ENCODE results near the gene WNT7A.

The WNT7A gene

DNA sequence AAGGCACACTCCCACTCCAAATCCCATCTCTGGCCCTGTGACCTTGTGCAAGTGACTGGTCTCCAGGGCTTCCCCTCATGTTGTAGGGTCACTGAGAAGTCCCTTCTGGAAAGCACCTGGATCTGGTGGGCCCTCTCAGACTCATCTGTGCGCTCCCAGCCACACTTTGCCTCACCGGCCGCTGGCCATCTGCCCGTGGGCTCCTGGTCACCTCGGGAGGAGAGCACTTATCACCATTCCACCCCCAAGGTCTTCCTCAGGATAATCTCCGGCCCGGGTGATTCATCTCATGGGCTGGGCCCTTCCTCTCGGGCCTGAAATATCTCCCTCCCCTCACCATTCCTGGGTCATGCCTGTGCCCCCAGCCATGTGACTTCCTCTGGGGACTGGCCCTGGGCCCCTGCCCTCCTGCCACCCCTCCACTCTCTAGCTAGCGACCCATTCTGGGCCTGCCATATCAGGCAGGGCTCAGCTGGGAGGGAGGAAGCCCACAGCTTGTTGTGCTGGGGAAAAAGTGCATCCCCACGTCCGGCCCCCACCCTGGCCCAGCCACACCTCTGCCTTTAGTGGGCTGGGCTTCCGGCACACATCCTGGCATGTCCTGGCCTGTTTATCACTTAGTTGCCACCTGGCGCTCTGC, 10.6 kb upstream of the WNT7A start:
- H3K9me3 Mint-ChIP-seq: no peaks in the 10 kb centered on the region
- H3K4me3 Mint-ChIP-seq: no peak overlapping the region
- peak overlapping the region; percentile 85 for H3K27ac Mint-ChIP-seq
- H3K36me3 Mint-ChIP-seq: no peaks in the 10 kb centered on the region
- H3K4me1 Mint-ChIP-seq: peaks cover 40% of the 10 kb centered on the region
- no peaks in the 10 kb centered on the region for H3K27me3 Mint-ChIP-seq

DNA sequence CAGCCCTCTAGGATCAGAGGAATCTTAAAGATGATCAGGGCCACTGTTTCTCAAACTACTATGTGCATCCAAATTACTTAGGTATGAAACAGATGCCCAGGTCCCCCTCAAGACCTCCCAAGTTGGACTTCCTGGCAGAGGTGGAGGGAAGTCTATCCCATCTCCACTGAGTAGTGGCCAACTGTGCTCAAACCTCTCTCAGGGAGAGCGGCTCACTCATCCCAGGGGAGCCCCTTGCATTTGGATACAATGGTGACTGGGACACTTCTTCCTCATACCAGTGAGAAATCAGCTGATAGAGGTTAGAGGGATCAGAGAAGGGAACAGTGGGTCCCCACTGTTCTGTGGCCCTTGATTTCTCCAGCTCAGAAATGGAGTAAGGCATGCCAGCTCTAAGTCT, 8.7 kb upstream of the WNT7A start:
- Mint-ChIP-seq H3K4me3 (no peak overlapping the region), H3K36me3 (no peaks in the 10 kb centered on the region), H3K9me3 (no peaks in the 10 kb centered on the region), H3K4me1 (peaks cover 36% of the 10 kb centered on the region), H3K27me3 (peaks cover 3% of the 10 kb centered on the region), H3K27ac (no peak overlapping the region)

DNA sequence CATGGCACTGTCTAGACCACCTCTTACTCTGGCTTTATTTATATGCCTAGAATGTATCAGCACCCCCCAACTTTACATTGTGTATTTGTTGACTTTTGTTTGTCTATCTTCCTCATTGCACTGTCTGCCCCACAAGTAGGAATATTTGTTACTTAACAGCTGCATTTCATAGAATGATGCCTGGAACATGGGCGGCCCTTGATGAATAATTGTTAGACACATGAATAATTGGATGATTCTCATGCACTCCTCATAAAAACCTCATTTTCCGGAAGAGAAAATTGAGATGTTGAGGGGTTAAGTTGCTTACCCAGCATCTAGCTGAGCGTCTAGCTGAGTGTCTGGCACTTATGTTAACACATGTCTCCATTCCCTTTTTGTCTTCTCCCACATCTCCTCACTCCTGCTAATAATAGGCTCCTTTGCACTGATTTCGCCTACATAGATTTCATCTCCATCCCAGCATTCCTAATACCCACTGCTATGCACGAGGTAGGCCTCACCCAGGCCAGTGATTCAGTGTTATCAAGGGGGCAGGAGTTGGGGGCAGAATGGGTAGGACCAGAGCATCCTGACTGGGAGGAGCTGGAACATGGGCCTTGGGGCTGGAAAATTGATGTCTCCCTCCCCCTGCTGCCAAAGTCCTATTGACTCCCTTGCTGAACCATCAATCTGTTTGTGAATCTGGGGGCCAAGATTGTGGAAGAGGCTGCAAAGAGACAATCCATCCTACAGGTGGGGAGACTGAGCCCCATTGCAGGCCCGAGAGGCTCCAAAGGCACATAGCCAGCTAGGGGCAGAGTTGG, 7.8 kb upstream of the WNT7A start:
- H3K27ac Mint-ChIP-seq: no peak overlapping the region
- no peaks in the 10 kb centered on the region for H3K9me3 Mint-ChIP-seq
- peaks cover 36% of the 10 kb centered on the region for H3K4me1 Mint-ChIP-seq

DNA sequence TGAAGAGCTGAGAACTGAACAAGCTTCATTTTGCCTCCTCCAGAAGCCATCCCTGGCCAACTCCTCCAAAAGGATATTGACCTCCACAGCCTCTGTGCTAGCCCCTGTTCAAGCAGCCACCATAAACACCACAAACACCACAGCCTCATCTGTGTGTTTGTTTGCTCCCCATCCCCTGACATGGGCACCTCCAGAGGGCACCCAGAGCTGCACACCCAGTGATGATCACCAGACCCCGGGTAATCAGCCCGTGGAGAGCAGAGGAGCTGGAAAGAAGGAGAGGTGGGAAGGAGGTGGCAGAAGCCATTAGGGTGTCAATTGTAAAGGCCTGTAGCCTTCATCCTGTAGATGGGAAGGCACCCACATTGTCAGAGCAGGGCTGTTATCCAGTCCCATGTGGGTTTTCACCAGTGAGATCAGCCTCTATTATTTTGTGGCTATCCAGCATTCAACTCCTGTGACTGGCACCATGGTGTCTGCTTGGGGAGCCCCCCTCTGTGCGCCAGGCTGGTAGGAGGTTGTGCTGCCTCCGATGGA, 6.8 kb upstream of the WNT7A start:
- Mint-ChIP-seq H3K9me3 (no peaks in the 10 kb centered on the region), H3K27me3 (peaks cover 3% of the 10 kb centered on the region), H3K4me1 (peaks cover 31% of the 10 kb centered on the region)

More for the DNA sequence above, 7.8 kb upstream of the WNT7A start:
- no peaks in the 10 kb centered on the region for H3K36me3 Mint-ChIP-seq
- no peak overlapping the region for H3K4me3 Mint-ChIP-seq
- peaks cover 3% of the 10 kb centered on the region for H3K27me3 Mint-ChIP-seq

DNA sequence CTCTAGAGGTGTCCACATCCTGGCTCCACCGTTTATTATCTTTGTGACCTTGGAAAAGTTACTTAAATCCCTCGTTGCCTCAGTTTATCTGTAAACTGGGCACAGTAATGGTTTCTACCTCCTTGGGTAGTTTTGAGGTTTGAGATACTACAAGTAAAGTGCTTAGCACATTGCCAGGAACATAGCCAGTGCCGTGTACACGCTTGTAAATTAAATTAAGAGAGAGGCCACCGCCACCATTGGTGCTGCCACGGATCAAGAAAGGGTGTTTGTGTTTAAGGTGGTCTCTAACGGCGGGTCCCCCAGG, 5.8 kb upstream of the WNT7A start:
- Mint-ChIP-seq H3K27me3 (peaks cover 4% of the 10 kb centered on the region), H3K36me3 (no peaks in the 10 kb centered on the region), H3K9me3 (no peaks in the 10 kb centered on the region), H3K27ac (no peak overlapping the region), H3K4me3 (no peak overlapping the region), H3K4me1 (peaks cover 21% of the 10 kb centered on the region)

More for the DNA sequence above, 6.8 kb upstream of the WNT7A start:
- Mint-ChIP-seq H3K4me3 (no peak overlapping the region), H3K36me3 (no peaks in the 10 kb centered on the region), H3K27ac (no peak overlapping the region)

DNA sequence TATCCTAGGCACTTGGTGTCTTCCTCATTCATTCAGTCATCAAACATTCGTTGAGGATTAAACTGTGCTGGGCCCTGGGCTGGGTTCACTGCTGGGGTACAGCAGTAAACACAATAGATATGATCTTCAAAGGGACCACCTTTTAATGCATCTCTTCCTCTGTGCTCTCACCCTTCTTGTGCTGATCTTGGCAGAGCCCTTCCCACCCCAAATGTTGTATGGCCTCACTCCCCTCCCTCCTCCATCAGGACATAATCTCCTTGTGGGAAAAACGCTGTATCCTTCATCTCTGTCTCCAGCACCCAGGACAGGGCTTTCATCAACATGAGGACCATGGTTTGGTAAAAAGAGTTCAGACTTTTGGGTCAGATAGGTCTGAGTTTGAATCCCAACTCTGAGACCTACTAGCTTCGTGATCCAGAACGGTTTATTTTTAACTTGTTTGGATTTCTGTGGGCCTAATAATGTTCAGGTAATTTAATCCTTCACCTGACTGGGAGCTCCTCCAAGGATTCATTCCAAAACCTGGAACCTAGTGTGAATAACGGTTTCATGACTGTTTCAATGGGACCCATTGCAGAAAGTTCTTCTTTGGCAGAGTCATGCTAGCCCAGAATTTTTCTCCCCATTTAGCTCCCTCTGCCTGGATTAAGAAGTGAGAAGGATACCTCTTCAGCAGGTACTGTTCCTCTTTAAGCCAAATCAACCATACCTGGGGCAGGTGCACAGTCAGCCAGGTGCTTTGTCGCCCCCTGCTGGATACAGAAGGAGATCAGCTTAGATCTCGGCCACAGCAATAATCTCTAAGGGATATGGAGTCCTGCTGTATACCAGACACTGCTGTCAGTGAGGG, 5.2 kb upstream of the WNT7A start:
- Mint-ChIP-seq H3K9me3 (no peaks in the 10 kb centered on the region), H3K27me3 (peaks cover 4% of the 10 kb centered on the region), H3K4me1 (peaks cover 15% of the 10 kb centered on the region), H3K4me3 (no peak overlapping the region), H3K27ac (peak overlapping the region; percentile 26), H3K36me3 (no peaks in the 10 kb centered on the region)

DNA sequence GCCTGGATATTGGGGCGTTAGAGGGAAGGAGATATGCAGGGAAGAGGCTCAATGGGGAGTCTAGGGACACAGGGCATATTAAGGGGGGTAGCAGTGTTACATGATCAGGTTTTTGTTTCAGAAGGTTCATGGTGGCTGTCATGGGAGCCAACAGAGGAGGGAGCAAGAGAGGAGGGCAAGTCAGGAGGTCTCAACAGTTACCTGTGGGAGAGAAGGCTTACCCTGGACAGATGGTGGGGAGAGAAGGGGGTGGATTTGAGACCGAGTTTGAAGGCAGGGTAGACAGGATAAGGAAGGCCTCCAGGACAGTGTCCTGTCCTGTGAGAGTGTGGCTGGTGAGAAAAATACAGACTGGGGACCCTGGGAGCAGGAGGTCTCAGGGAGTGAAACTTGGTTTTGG, 3.8 kb upstream of the WNT7A start:
- Mint-ChIP-seq H3K36me3 (no peaks in the 10 kb centered on the region), H3K4me3 (no peak overlapping the region), H3K9me3 (no peaks in the 10 kb centered on the region), H3K27me3 (peaks cover 4% of the 10 kb centered on the region), H3K4me1 (peaks cover 5% of the 10 kb centered on the region), H3K27ac (no peak overlapping the region)

DNA sequence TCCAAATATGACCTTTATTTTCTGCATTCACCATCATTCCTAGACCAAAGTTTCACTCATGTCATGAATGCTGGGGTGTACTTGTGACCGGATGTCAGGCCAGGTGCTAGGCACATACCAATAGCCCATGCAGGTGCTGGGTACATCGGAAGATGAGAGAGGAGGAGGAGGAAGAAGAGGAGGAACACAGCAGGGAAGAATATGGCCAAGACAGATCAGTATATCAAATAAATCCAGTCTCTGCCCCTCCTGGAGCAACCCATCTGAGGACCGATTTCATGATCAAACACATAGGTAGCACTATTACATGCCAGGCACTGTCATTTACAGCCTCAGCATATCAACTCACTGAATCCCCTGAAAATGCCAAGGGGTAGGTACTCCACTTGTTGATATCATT, 3.0 kb upstream of the WNT7A start:
- no peaks in the 10 kb centered on the region for H3K36me3 Mint-ChIP-seq
- H3K9me3 Mint-ChIP-seq: no peaks in the 10 kb centered on the region
- peaks cover 9% of the 10 kb centered on the region for H3K4me1 Mint-ChIP-seq
- no peak overlapping the region for H3K4me3 Mint-ChIP-seq
- H3K27ac Mint-ChIP-seq: peak overlapping the region; percentile 74
- peaks cover 4% of the 10 kb centered on the region for H3K27me3 Mint-ChIP-seq

DNA sequence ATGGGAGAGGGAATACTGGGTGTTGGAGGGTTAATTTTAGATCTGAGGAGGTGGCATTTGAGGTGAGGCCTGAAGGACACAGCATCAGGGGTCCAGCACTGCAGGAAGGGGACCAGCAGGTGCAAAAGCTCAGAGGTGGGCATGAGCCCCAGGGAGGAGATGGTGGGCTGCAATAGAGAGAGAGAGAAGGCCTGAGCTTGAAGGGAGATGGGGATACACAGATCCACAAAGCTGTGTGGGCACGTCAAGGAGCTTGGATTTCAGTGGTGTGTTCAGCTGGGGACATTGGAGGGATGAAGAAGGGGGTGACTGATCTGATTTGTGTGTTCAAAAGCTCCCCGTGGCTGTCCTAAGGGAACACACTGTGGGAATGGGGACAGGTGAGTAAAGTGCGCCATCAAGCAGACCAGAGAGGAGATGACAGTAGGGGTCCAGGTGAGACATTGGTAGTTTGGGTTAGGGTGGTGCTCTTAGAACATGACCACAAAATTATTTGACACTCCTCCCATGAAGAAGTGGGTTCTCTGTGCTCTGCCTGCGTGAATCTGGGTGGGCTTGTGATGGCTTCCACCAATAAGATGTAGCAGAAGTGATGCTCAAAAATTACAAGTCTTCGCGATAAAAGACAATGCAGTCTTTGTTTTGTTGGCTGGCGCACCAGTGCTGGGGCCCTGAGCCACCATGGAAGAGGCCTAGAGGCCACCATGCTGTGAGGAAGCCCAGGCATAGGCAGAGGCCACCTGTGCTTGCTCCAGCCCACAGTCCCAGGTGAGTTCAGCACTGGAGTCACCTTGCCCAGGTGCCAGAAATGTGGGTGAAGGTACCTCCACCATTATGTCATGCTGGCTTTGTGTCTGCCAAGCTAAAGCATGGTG, 1.9 kb upstream of the WNT7A start:
- Mint-ChIP-seq H3K36me3 (no peaks in the 10 kb centered on the region), H3K4me1 (peaks cover 17% of the 10 kb centered on the region), H3K9me3 (no peaks in the 10 kb centered on the region), H3K27ac (no peak overlapping the region), H3K27me3 (peaks cover 4% of the 10 kb centered on the region), H3K4me3 (peak overlapping the region; percentile 1)

DNA sequence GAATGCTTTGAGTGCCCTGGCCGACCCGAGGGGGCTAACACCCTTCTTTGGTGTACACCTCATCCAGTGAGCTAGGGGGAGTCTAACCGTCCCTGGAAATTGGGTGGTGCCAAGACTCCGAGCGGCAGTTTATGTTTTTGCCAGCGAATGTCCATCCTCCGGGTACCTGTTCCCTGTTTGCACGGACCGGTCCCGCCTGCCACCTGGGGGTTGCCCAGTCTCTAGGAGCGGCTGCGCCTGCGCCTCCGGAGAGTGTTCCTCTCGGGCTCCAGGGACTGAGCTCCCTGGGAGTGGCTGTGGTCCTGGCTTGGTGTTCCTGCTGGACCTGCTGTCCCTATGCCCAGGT, 913 bp upstream of the WNT7A start:
- Mint-ChIP-seq H3K27me3 (peaks cover 4% of the 10 kb centered on the region), H3K9me3 (no peaks in the 10 kb centered on the region), H3K36me3 (no peaks in the 10 kb centered on the region), H3K27ac (no peak overlapping the region), H3K4me3 (peak overlapping the region; percentile 66), H3K4me1 (peaks cover 21% of the 10 kb centered on the region)

DNA sequence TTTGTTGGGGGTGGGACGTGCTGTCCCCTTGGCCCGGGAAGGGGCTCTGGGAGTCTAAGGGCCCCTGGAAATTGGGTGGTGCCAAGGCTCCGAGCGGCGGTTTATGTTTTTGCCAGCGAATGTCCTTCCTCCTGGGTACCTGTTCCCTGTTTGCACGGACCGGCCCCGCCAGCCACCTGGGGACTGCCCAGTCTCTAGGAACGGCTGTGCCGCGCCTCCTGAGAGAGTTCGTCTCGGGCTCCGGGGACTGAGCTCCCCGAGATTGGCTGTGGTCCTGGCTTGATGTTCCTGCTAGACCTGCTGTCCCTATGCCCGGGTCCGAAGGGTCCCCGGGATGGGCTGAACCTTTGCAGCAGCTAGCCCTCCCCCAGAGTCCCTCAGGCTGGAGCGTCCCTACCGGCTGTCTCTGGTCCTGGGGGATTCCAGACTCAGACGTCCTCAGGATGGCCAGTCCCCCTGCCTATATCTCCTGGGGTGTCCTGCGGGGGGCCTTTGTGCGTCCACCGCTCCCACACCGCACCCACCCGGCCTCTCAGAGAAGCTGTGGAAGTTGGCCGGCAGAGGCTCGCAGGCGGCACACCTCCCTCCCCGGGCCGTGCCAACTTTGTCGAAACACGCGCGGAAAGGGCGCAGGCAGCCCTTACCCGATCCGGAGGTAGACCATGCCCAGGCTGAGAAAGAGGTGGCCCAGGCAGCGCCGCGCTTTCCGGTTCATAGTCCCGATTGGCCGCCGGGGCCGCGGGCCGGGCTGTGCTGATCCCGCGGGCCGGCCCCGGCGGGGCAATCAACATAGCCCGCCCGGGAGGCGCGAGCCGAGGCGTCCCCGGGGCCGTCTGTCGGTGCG, 547 bp downstream of the WNT7A start:
- H3K27ac Mint-ChIP-seq: no peak overlapping the region
- H3K36me3 Mint-ChIP-seq: no peaks in the 10 kb centered on the region
- H3K9me3 Mint-ChIP-seq: no peaks in the 10 kb centered on the region
- peak overlapping the region; percentile 87 for H3K4me3 Mint-ChIP-seq
- H3K4me1 Mint-ChIP-seq: peaks cover 18% of the 10 kb centered on the region
- peaks cover 3% of the 10 kb centered on the region for H3K27me3 Mint-ChIP-seq

DNA sequence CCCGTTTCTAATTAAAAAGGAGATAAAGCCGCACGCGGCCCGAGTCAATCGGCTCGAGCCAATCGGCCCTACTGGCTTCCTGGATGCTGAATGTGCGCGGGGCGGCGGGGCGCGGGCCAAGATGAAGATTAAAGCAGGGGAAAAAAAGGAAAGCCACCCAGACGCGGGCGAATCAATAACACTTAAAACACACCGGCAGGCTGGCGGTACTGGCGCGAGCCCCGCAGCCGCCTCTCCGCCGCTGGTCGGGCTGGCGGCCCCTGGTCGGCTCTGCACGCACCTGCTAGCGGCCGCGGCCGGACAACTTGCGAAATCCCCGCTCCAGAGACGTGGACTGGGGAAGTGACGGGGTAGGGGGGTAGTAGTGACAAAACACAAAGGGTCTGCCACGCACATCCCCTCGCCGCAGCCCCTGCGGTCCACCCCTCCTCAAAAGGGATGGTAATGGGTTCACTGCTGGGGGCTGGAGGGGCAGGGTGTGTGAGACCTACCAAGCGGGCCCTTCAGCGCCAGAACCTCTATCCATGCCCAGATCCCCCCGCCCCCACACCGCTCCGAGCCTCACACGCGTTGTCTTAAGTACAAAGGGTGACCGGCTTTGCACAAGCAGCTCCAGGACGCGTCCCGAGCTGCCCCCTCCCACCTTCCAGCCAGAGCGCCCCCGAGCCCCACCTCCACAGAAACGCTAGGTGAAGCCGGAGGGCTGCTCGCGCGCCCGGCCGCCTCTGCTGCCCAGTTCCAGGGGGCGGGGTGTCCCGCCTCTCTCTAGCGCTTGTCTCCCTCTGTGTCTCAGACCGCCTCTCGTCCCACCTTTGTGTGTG, 1.4 kb downstream of the WNT7A start:
- Mint-ChIP-seq H3K4me1 (peaks cover 18% of the 10 kb centered on the region), H3K27me3 (peaks cover 1% of the 10 kb centered on the region), H3K36me3 (peaks cover 1% of the 10 kb centered on the region), H3K27ac (no peak overlapping the region), H3K4me3 (peak overlapping the region; percentile 87), H3K9me3 (no peaks in the 10 kb centered on the region)

DNA sequence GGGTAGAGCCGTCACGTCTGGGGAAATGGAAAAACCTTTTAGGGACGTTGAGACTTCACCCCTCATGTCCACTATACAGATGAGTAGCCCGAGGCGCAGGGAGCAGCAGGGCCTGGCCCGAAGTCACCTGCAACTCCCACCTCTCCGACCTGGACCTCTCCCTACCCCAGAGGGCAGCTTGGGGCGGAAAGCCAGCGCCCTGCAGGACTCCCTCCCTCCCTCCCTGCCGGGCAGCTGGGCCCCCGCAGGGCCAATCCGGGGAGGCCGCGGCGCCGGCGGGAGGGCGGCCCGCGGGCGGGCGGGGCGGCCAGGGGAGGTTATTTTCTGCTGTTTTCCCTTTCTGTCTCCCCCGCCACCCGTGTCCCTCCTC, 2.0 kb downstream of the WNT7A start:
- peaks cover 18% of the 10 kb centered on the region for H3K4me1 Mint-ChIP-seq
- no peak overlapping the region for H3K27ac Mint-ChIP-seq
- H3K4me3 Mint-ChIP-seq: peak overlapping the region; percentile 87
- peaks cover 1% of the 10 kb centered on the region for H3K27me3 Mint-ChIP-seq
- H3K9me3 Mint-ChIP-seq: no peaks in the 10 kb centered on the region
- peaks cover 3% of the 10 kb centered on the region for H3K36me3 Mint-ChIP-seq
